Nephron progenitor cell (in vitro differentiated cells): ENCODE results near the gene IL11.

Experiments used
- DNase-seq: peaks from one replicate; pipeline ENCODE4 v3.0.0; 2021
- H3K27ac Mint-ChIP-seq: 2 replicates; pipeline ENCODE4 v1.8.0; 2021; ENCODE audit warnings: mild to moderate bottlenecking, moderate library complexity, mixed read lengths
- H3K27me3 Mint-ChIP-seq: 2 replicates; pipeline ENCODE4 v1.8.0; 2021; ENCODE audit warnings: mild to moderate bottlenecking, low read depth, mixed read lengths; ENCODE audit not compliant: poor library complexity
- H3K36me3 Mint-ChIP-seq: 2 replicates; pipeline ENCODE4 v1.8.0; 2021; ENCODE audit warnings: low read depth, mixed read lengths
- H3K4me1 Mint-ChIP-seq: 2 replicates; pipeline ENCODE4 v1.8.0; 2021; ENCODE audit warnings: mixed read lengths
- H3K4me3 Mint-ChIP-seq: 2 replicates; pipeline ENCODE4 v1.8.0; 2021; ENCODE audit warnings: mild to moderate bottlenecking, moderate library complexity, mixed read lengths
- H3K9me3 Mint-ChIP-seq: 2 replicates; pipeline ENCODE4 v1.8.0; 2021; ENCODE audit warnings: mild to moderate bottlenecking, moderate library complexity, mixed read lengths
- CTCF ChIP-seq: fragments of 200-600 bp; sonication (generic); IDR thresholded peaks from 2 replicates; pipeline ENCODE4 v1.5.0; 2021; ENCODE audit warnings: antibody characterized with exemption

IL11 gene

DNA sequence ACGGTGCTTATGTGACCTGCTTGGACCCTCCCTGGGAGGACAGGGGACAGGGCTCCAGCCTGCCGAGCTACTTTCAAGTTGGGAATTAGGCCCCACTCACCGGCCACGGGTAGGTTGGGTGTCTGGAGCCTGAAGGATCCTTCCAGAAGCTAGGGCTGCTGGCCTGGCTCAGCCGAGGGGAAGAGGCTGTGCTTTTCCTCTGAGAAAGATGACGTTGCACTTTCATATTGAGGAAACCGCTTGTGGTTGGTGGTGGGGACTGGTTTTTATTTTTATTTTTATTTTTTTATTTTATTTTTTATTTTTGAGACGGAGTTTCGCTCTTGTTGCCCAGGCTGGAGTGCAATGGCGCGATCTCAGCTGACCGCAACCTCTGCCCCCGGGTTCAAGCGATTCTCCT is 45.1 kb downstream of the IL11 start, which contains the start of gene TMEM150B:
TSS of gene TMEM150B (minus strand) at position 170 of the 400 bp plus-strand sequence. CDS start 4,305 bp downstream, outside the sequence.
- peaks cover 19% of the 10 kb centered on the region for H3K4me1 Mint-ChIP-seq
- DNase-seq: no peak
- peak within 1 kb of the TSS; percentile 65 for H3K27ac Mint-ChIP-seq
- H3K9me3 Mint-ChIP-seq: no peaks in the 10 kb centered on the region
- peaks cover 18% of the 10 kb centered on the region for H3K27me3 Mint-ChIP-seq
- no peaks in the 10 kb centered on the region for H3K36me3 Mint-ChIP-seq
- no peak within 1 kb of the TSS for H3K4me3 Mint-ChIP-seq
- no peak for TF ChIP-seq CTCF

DNA sequence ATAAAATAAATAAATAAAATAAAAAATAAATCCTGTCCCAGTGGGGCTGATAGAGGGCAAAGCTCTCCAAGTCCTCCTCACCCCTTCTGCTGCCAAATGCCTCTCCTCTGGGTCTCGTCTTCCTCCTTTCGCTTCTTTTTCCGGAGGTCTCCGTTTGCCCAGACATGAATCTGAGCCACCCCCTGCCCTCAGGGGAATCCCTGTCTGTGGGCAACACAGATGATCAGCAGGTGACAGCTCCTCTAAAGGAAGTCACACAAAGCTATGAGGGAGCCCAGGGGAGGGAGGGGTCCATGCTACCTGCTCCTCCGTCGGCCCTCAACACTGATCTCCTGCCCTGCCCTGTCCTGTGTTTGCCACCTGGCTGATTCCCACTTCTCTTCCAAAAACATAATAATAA is 45.6 kb downstream of the IL11 start:
- no peak for TF ChIP-seq CTCF
- Mint-ChIP-seq H3K4me1 (peaks cover 23% of the 10 kb centered on the region), H3K27me3 (peaks cover 15% of the 10 kb centered on the region), H3K36me3 (no peaks in the 10 kb centered on the region), H3K9me3 (no peaks in the 10 kb centered on the region), H3K4me3 (no peak overlapping the region), H3K27ac (no peak overlapping the region)
- DNase-seq: no peak

DNA sequence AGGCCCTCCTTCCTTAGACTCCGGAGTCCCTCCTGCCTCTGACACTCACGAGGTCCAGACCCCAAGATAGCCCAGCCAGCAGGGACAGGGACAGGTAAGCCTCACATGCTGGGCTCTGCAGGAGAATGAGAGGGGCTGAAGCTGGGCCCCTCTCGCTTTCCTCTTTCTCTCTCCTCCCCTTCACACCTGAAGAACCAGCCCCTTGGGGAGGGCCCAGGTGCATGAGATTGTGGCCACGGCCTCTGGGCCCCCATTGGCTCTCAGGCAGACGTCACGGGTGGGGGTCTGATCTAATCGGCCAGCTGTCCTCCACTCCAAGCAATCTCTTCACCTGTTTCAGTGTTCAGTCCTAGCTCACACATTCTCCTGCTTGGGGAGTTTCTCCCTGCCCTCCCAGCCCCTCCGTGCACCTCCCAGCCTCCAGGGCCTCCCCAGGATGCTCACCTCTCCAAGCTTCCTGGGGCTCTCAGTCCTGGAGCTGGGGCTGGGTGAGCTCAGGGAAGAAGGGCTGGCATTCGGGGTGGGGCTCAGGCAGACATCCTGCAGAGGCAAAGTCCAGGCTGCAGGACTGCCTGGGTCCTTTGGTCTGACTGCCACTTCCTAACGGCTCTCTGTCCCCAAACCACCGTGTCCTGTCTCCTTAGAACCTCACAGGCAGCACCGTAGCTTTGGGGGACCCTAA is 47.9 kb downstream of the IL11 start:
- Mint-ChIP-seq H3K9me3 (no peaks in the 10 kb centered on the region), H3K4me1 (peaks cover 26% of the 10 kb centered on the region), H3K36me3 (no peaks in the 10 kb centered on the region), H3K27me3 (peaks cover 13% of the 10 kb centered on the region), H3K27ac (no peak overlapping the region), H3K4me3 (no peak overlapping the region)
- no peak for TF ChIP-seq CTCF
- no peak for DNase-seq

DNA sequence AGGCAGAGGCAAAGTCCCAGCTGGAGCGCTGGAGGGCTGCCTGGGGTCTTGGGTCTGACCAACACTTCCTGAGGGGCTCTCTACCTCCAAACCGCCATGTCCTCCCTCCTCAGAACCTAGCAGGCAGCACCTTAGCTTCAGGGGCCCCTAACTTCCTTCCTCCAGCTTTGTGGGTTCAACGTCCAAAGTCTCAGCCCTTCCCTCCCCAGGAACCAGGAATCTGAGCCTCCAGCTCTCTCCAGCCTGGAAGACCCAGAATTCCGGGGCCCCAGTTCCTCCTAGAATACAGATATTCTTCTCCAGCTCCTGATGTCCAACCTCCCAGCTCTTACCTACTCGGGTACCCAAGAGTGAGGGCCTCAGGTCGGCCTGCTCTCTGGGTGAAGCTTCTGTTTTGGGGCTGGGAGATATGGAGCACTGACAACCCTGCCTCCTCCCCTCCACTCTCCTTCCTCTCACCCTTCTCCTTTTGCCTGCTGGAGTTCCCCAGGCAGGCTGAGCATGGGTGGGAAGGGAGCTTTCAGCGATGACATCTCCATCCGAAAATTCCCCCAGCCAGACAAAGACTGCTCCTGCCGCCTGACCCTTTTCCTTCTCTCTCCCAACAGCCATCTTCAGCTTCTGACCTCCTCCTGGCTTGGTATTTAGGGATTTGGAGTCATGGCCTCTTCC is 48.7 kb downstream of the IL11 start:
- H3K4me1 Mint-ChIP-seq: peaks cover 27% of the 10 kb centered on the region
- no peak overlapping the region for H3K4me3 Mint-ChIP-seq
- no peak overlapping the region for H3K27ac Mint-ChIP-seq
- H3K36me3 Mint-ChIP-seq: no peaks in the 10 kb centered on the region
- peaks cover 15% of the 10 kb centered on the region for H3K27me3 Mint-ChIP-seq
- H3K9me3 Mint-ChIP-seq: no peaks in the 10 kb centered on the region
- TF ChIP-seq CTCF: no peak
- DNase-seq: no peak

GRCh38 chr19:55320844-55321419 is 49.3 kb downstream of the IL11 start:
- peaks cover 32% of the 10 kb centered on the region for H3K4me1 Mint-ChIP-seq
- H3K4me3 Mint-ChIP-seq: no peak overlapping the region
- no peak overlapping the region for H3K27ac Mint-ChIP-seq
- peaks cover 15% of the 10 kb centered on the region for H3K27me3 Mint-ChIP-seq
- no peak for DNase-seq
- H3K36me3 Mint-ChIP-seq: no peaks in the 10 kb centered on the region
- no peaks in the 10 kb centered on the region for H3K9me3 Mint-ChIP-seq
- no peak for TF ChIP-seq CTCF
